Upper lobe of left lung (tissue), 4 donors: Measurements from ENCODE around the gene IQSEC1.

Source experiments
- EP300 ChIP-seq, 4 donors: sonication (generic); formaldehyde crosslinking; IDR thresholded peaks; one replicate each; pipeline ENCODE4 v1.5.1; 2017; ENCODE audit warnings: antibody characterized with exemption in 4 of 4, control low read depth in 2 of 4
- POLR2AphosphoS5 ChIP-seq, 2 donors: sonication (generic); formaldehyde crosslinking; IDR thresholded peaks; one replicate each; pipeline ENCODE4 v1.5.1; 2017; ENCODE audit warnings: antibody characterized with exemption in 2 of 2
- TF ChIP-seq, protein P1 (sequence below), 6 experiments: fragments of 450-650 bp in 4 of 6; fragments of 200-600 bp in 2 of 6; sonication (generic) in 2 of 6; IDR thresholded peaks; one replicate each; pipeline ENCODE4 v1.5.1; 2016 to 2019; ENCODE audit warnings: antibody characterized with exemption in 6 of 6

DNA sequence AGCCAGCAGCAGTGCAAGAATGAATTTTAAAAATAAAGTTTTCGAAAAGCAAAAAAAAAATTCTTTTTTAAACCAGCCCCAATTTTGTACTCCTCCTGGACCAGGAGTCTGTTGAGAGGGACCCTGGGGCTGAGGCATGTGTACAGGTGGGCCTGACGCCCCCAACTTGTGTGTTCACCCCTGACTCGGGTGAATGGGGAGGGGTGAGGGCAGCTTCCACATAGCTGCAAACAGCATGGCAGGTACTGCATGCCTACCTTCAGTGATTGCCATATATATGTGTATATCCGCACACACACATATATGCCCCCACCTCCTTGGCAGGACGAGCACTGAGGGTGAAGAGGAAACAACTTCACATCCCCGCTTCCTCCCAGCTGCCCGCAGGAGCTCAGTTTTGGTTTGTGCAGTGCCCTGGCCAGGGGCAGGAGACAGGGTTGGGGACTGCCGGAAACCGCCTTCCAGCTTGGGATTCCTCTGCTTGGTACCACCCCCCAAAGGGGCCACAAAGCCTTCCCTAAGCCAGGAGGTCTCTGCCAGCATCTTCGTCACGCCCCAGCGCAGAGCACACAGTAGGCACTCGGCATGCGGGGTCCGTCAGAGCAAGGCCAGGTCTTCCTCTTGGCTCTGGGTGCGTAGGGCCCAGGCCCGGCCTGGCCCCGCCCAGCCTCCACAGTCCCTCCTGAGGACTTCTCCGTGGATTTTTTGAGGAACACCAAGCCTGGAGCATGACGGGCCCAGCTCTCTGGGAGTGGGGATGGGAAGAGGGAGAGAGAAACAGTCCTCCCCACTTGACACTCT lies 170.0 kb downstream of the IQSEC1 start:
- TF ChIP-seq, protein P1, sequence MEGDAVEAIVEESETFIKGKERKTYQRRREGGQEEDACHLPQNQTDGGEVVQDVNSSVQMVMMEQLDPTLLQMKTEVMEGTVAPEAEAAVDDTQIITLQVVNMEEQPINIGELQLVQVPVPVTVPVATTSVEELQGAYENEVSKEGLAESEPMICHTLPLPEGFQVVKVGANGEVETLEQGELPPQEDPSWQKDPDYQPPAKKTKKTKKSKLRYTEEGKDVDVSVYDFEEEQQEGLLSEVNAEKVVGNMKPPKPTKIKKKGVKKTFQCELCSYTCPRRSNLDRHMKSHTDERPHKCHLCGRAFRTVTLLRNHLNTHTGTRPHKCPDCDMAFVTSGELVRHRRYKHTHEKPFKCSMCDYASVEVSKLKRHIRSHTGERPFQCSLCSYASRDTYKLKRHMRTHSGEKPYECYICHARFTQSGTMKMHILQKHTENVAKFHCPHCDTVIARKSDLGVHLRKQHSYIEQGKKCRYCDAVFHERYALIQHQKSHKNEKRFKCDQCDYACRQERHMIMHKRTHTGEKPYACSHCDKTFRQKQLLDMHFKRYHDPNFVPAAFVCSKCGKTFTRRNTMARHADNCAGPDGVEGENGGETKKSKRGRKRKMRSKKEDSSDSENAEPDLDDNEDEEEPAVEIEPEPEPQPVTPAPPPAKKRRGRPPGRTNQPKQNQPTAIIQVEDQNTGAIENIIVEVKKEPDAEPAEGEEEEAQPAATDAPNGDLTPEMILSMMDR (IDR thresholded peaks at IDR 0.05) = no peak
- TF ChIP-seq POLR2AphosphoS5 (IDR thresholded peaks at IDR 0.05) = no peak
- no peak for TF ChIP-seq EP300 (IDR thresholded peaks at IDR 0.05)
